Putamen (tissue), 1 donor: ENCODE results near the gene ABTB2.
"Not testable (repeated sequence)": the region's sequence is repeated elsewhere in the genome, so short reads cannot be mapped to it uniquely, and the experiment has no call there.

Experiments used
- DNase-seq: peaks from one replicate; pipeline ENCODE4 v3.0.0-alpha.2; 2016; ENCODE audit warnings: low spot score

ABTB2 gene

DNA sequence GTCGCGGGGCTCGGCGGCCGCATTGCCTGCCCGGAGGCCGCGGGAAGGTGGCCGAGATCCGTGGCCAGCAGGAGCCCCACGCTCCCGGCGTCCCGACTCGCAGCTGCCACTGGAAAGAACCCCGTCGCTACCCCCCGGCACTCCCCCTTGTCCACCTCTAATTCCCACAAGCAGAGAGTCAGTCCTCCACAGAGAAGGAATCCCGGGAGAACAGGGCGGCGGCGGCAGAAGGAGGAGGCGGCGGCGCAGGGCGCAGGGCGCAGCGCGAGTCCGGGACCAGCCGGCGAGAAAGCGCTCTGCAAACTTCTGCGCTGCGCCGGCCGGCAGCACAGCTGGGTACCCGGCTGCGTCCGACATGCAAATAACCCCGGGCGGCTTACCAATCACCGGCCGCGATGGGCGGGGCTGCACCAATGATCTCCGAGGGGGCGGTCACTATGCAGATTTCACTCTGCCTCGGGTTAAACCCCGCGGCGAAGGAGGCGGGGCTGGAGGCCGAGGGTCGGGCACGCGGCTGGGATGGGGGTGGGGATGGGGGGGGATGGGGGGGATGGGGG is at the start of gene ABTB2:
Gene ABTB2, minus strand, starts transcription at position 310 of the 557 bp plus-strand sequence.
- peak; percentile 97 for DNase-seq

GRCh38 chr11:34407121-34407813 is 49.5 kb upstream of the ABTB2 start:
- DNase-seq, result peak; percentile 10

- no peak for DNase-seq
Measured at GRCh38 chr11:34406413-34406812, 48.6 kb upstream of the ABTB2 start.

GRCh38 chr11:34405079-34405858 is 47.5 kb upstream of the ABTB2 start:
- no peak for DNase-seq

DNA sequence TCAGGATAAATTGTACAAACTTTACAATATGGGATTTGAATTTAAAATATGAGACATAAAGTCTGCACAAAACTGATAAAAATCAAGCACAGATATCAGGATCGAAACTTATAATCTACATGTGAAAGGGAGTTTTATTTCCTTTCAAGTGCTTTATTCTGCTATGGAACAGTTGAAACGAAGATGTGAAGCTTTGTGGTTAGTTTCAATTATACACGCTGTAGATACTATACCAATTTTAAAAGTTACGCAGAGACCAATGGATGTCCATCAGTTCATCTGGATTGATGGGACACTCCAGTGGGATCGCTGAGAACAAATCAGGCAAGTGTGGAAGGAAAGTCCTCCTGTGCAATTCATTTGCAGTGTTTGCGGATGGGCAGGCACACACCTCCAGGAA is 46.5 kb upstream of the ABTB2 start:
- DNase-seq, result no peak

DNA sequence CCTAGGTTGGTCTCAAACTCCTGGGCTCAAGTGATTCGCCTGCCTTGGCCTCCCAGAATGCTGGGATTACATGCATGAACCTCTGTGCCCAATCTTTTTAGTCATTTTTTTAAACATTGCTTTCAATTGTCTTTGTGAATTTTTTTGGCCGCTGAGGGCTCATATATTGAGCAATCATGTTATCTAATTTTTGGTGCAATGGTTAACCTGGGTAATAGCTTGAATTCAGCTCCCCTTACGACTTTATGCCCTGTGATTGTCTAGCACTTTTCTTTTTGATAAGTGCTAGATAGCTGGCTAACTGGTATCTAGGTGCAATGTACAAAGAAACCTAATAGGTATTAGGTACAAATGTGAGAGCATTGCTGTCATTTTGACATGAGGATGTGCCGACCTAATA is 45.6 kb upstream of the ABTB2 start:
- DNase-seq, result no peak

- no peak for DNase-seq
Measured at GRCh38 chr11:34397811-34398210, 40.0 kb upstream of the ABTB2 start.

GRCh38 chr11:34397120-34397519 is 39.3 kb upstream of the ABTB2 start:
- no peak for DNase-seq

GRCh38 chr11:34395916-34396550 is 38.2 kb upstream of the ABTB2 start:
- no peak for DNase-seq

DNA sequence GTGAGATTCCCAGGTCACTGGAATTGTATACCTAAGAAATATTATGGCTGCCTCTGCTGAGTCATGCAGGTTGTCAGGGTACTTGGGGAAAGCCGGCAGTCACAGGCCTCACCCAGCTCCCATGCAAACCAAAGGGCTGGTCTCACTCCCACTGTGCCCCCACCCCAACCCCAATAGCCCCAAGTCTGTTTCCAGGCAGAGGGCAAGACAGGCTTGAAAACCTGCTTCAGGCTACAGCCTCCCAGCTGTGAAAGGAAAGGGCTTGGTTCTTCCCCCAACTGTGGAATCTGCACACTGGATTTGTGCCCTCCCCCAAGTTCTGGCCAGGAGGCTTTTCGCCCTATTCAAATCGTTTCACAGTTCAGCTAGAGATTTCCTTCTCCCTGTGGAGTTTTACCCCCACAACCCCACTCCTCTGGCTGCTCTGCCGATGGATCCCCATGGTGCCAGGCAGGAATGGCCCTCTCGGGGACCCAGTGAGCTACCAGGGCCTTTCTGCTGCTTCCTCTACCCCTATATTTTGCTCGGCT is 37.0 kb upstream of the ABTB2 start:
- DNase-seq, result no peak

- DNase-seq, result no peak
Measured at GRCh38 chr11:34387653-34388052, 29.8 kb upstream of the ABTB2 start.

- DNase-seq, result not testable (repeated sequence)
Measured at GRCh38 chr11:34386356-34386755, 28.5 kb upstream of the ABTB2 start.

DNA sequence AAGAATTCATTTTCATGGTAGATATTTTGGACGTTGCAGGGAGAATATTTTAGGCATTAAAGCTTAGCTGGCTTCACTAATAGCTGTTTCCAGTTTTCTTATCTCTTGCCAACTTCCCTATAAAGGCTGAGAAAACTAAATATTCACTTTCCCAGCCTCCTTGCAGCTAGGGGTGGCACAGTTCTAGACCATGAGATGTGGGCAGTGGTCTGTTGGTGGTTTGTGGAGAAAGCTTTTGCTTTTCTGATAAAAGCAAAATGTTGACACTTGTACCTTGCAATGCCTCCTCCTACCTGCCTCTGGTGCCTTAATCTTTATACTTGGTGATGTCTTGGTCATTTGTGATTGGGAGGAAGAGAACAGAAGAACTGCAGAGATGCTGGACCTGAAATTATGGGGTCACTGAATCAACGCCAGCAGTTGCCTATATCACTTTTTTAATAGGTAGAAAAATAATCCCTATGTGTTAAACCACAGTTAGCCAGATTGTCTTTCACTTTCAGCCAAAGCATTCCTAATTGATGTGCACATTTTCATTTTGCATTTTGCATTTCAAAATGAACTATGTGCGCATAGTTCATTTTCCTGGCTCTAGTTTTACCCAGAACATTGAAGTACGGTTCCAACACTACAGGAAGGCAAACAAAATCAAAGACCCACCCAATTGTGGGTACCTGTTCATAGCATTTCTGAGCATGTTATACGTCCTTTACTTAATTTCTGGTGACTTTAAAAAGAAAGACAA is 24.9 kb upstream of the ABTB2 start:
- DNase-seq, result no peak

- DNase-seq, result no peak
Measured at GRCh38 chr11:34381775-34382174, 24.0 kb upstream of the ABTB2 start.

DNA sequence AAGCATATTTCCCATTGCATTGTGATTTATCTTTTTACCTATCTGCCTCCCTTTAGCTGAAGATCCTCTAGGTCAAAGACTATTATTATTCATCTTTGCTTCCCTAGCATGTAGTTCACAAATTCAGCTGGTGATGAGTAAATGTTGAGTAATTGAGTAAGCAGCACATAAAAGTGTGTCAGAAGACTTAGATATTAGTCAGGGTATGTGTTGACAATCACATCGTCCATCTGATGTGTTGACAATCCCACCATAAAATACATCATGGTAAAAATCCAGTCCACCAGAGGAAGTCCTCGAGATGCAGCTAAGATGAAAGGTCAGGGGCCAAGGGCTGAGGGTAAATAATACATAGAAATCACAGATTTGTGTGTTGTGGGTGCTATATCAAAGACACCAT is 22.9 kb upstream of the ABTB2 start:
- no peak for DNase-seq

GRCh38 chr11:34379539-34379938 is 21.7 kb upstream of the ABTB2 start:
- DNase-seq, result no peak

GRCh38 chr11:34379079-34379478 is 21.3 kb upstream of the ABTB2 start:
- no peak for DNase-seq

DNA sequence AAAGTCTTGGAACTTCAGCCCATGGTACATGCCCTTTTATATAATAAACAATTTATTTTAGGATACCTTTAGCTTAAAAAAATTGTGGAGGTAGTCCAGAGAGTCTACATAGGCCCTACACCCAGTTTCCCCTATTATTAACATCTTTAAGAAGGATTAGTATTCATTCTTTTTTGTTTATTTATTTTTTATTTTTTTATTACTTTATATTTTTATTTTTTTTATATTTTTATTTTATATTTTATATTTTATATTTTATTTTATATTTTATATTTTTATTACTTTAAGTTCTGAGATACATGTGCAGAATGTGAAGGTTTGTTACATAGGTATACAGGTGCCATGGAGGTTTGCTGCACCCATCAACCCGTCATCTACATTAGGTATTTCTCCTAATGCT is 15.9 kb upstream of the ABTB2 start:
- no peak for DNase-seq

GRCh38 chr11:34366522-34366921 is 8.7 kb upstream of the ABTB2 start:
- DNase-seq, result no peak

DNA sequence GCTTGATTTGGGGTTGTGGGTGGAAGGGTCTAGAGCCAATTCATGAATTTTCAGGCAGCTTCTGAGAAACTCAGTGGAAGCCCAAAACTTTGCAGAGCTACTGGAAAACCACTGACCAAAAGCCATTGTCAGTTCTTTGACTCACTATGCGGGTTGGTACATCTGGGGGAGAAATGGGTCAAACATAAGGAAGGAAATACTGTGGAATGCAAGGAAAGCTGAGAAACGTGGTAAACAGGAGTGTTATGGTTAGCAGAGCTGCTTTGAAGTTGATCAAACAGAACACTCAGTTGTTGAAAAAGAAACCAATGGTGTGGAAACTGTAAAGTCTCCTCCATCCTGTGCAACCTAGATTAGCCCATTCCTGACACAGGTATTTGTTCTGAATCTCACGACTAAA is 6.3 kb upstream of the ABTB2 start:
- DNase-seq, result no peak

DNA sequence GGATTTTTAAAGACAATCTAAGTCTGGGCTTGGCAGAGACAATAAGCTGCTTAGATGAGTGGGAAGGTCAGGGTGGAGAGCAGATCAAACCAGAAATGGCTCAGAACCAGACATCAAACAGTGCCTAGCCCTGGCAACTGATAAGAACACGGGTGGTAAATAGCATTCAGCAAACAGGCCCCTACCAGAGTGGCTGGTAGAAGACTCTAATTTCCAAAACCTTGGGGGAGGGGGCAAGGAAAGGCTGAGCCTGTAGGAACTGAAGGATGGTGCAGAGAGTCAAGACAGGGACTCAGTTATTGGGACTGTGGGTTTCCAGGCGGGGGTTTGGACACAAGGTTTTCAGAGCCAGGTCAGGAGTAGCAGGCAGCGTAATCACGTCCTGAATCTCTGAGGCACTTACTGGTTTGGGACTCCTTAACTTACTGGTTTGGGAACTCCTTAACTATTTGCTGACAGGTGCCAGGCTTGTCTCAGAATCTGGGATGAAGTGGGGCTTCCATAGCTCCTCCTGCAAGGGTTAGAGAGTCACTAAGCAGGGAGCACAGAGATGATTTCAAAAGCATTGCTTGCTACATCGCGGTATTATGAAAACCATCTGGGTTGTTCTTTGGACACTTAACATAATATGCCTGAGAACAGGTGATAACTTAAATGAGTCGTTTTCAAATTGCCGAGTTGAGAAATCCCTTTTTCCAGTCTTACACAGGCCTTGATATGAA is 5.7 kb upstream of the ABTB2 start:
- no peak for DNase-seq
